HG03280 (cell line): ENCODE measurements around the gene POT1.
A peak's percentile ranks its signal among the peaks of the same experiment; 100 is the strongest.

ENCODE experiments used
- ATAC-seq: cut with Tn5 transposase; IDR thresholded peaks from one replicate; pipeline ENCODE4 v1.9.1; 2021; ENCODE audit warnings: mild to moderate bottlenecking, moderate library complexity; ENCODE audit not compliant: unreplicated experiment

POT1 gene

DNA sequence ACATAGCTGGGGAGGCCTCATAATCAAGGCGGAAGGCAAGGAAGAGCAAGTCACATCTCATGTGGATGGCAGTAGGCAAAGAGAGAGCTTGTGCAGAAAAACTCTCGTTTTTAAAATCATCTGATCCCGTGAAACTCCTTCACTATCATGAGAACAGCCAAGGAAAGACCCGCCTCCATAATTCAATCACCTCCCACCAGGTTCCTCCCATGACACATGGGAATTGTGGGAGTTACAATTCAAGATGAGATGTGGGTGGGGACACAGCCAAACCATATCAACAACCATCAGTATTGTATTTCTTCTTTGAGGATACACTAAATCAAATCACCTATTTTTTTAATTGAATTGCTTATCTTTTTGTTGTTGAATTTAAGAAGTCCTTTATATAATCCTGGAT is 16.7 kb downstream of the POT1 start:
- ATAC-seq: no peak

- ATAC-seq: no peak
These were observed 19.8 kb downstream of the POT1 start for GRCh38 chr7:124909808-124910207.

- ATAC-seq: no peak
These were observed 21.4 kb downstream of the POT1 start for GRCh38 chr7:124908259-124908658.

- no peak for ATAC-seq
These were observed 22.1 kb downstream of the POT1 start for GRCh38 chr7:124907490-124907889.

- no peak for ATAC-seq
These were observed 31.1 kb downstream of the POT1 start for GRCh38 chr7:124898531-124898930.

DNA sequence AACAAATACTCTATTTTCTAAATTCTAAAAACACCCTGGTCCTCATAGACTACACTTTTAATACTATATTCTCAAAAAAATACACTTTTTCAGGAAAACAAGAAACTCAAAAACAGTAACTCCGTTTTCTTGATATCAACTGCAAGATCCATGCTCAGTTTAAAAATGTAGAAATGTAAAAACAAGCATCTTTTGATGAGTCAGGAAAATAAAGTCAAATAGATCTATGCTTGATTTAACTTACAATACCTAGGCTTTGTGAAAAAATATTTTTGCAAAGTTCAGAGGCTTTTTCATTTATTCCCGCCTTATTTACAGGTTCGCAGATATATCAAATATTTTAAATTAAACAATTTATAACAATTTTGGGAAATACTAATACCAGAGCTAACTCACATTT is 33.6 kb downstream of the POT1 start:
- ATAC-seq: no peak

DNA sequence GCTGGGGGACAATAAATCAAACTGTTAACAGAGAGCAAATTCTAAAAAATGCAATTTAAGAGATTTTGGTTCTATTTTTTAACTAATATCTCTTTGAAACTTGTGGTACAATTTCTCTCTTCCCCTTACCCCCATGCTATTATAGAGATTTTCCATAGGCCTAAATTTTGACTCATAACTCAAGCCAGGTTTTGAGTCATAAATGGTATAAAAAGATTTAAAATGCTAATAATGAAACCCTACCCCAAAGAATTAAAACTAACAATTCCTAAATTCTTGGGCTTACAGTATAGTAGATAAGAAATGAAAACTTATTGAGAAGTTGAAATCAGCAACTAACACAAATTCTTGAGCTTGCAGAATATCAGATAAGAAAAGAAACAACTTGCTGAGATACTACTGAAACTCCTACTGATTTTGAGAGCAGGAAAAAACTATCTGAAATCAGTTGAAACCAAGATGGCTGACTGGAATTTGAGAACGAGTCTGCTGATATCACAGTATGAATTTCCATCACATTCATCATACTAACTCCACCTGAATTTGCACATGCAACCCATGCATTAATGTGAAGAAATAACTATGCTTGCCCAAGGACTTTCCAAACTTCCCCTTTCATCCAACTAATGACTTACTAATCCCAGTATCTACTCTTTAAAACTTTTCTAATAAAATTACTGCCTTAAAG is 36.3 kb downstream of the POT1 start:
- no peak for ATAC-seq

DNA sequence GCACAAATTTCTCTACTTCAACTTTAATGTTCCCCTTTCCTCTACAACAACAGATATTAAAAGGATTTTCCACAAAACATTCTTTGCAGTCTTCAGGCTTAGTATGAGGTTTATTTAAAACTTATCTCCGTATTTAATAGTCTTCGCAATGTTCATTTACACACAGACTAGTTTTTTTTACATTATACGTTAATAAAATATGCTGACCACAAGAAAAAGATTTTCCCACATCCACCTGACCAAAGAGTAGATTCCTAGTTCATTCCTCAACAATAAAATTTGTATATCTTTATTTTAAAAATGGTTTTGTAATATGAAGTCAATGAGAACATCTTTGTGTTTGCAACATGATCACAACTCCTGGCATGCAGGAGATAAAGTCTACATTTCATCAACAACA is 42.4 kb downstream of the POT1 start:
- no peak for ATAC-seq

GRCh38 chr7:124881981-124882380 is 47.6 kb downstream of the POT1 start:
- no peak for ATAC-seq

GRCh38 chr7:124879771-124880170 is 49.9 kb downstream of the POT1 start:
- ATAC-seq: no peak

DNA sequence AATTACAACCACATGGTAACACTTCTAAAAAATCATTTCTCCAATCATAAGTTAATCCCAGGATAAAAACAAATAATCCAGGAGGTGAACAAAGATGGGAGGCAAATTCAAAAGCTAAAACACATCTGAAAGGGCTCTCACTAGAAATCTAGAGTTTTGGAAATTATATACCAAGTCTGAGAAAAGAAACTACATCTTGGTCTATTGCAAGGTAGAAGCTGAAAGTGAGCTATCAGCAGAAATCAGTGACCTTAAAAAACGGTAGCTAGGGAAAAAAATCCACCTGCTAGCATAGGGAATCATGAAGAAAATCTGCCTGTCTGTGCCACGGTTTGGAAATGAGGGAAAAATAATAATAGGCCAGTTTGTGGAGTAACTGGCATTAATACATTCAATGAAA is 50.5 kb downstream of the POT1 start:
- no peak for ATAC-seq

DNA sequence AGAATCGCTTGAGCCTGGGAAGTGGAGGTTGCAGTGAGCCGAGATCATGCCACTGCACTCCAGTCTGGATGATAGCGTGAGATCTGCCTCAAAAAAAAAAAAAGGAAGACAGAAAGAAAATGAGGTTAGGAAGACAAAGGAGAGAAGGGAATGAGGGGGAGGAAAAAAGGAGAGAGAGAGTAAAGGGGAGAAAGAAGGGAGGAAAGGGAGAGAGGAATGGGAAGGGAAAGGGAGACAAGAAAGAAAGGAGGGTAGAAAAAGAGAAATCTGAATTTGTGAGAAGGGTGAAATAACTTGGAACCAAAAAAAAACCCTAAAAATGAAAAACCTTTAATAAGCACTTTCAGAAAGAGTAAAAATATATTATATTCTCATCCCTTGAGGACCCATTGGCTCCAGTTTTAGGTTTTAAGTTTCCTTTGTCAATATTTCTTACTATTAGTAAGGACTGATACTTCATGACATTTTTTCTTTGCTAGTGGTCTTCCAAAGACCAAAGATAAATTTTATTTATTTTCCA is 54.9 kb downstream of the POT1 start:
- no peak for ATAC-seq

- no peak for ATAC-seq
These were observed 71.9 kb downstream of the POT1 start for GRCh38 chr7:124857672-124858235.

- peak; percentile 70 for ATAC-seq
These were observed 73.2 kb downstream of the POT1 start for GRCh38 chr7:124856299-124856888.

- no peak for ATAC-seq
These were observed 86.3 kb downstream of the POT1 start for GRCh38 chr7:124843336-124843735.

DNA sequence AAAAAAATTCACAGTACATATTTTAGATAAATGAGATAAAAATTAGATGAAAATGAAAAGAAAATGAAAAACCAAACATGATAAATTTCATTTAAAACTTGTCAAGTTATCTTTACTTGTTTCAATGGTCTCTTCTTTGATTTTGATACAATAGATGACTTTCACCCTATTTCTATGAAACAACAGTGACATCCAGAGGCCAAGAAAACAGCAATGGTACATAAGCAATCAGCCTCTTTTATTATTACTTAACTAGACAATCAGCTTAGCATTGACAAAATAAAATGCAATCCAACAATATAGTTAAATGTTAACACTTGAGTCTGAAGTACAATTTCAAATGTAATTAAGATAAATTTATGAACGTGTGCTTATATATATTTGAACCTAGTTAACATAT is 89.2 kb downstream of the POT1 start:
- ATAC-seq: no peak

- ATAC-seq: no peak
These were observed 89.9 kb downstream of the POT1 start for GRCh38 chr7:124839687-124840086.

GRCh38 chr7:124836173-124836572 is 93.5 kb downstream of the POT1 start:
- ATAC-seq: no peak

DNA sequence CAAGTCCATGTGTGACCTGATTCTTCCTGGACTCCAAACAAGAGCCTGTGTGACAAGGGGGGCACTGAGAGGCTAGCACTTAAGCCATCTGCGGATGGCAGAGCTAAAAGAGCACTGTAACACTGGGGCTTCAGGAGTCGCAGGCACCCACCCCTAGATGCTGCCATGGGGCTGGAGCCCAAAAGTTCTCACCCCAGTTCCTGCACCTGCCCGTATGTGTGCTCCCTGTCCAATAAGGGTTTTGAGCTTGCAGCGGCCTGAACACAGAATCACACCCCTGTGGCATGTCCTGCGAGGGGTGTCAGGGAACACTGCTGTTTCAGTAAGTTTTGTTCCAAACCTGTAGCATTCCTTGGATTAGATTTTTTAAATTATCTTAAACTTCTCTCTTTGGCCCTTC is 110.8 kb downstream of the POT1 start:
- ATAC-seq: no peak

- no peak for ATAC-seq
These were observed 115.4 kb downstream of the POT1 start for GRCh38 chr7:124813994-124814798.

DNA sequence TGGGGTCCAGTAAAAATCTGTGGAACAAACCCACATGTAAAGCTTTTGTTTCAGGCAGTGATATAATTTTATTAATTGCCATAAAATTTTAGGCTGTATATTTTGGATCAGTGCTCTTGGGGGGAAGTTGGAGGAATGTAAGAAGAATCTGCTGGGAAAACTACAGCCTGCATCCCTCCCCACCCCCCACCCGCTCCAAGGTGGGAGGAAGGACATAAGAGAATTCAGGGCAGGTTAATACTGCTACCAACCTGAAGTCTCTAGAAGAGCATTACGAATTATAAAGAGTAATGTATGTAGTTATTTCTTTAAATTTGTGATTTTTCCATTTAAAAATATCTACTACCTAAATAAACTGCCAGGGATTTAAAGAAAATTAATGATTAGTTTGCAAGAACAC is 116.9 kb downstream of the POT1 start:
- ATAC-seq: no peak

- no peak for ATAC-seq
These were observed 118.3 kb downstream of the POT1 start for GRCh38 chr7:124811341-124811740.
